Stimulated activated CD4-positive, alpha-beta T cell treated with anti-CD3 and anti-CD28 coated beads, Interleukin-1b, Interleukin-23, amount 100 ng/mL, for 24 hours (primary cell): ENCODE measurements around the gene P3R3URF.
"Not testable (repeated sequence)": the region's sequence is repeated elsewhere in the genome, so short reads cannot be mapped to it uniquely, and the experiment has no call there.

Experiments used
- DNase-seq, 4 experiments: peaks; one replicate each; pipeline ENCODE4 v3.0.0-alpha.2; 2020; ENCODE audit warnings: low read depth in 4 of 4, low spot score in 1 of 4

Gene P3R3URF

GRCh38 chr1:46176211-46176865 lies at the start of gene P3R3URF:
Gene P3R3URF, minus strand, starts transcription at chr1:46176488. Its CDS starts 17 bp downstream, at chr1:46176471.
- DNase-seq: no peak

GRCh38 chr1:46224966-46225365 lies 48.7 kb upstream of the P3R3URF start:
- no peak for DNase-seq

GRCh38 chr1:46223472-46223943 lies 47.2 kb upstream of the P3R3URF start:
- DNase-seq: peak in 2 of 4 experiments; percentile 25 to 42

- DNase-seq: not testable (repeated sequence)
These were observed 46.8 kb upstream of the P3R3URF start for GRCh38 chr1:46223055-46223454.

GRCh38 chr1:46221749-46222148 lies 45.5 kb upstream of the P3R3URF start:
- no peak for DNase-seq

- no peak for DNase-seq
These were observed 44.5 kb upstream of the P3R3URF start for GRCh38 chr1:46220808-46221207.

- no peak for DNase-seq
These were observed 43.5 kb upstream of the P3R3URF start for GRCh38 chr1:46219551-46220520.

GRCh38 chr1:46218443-46218842 lies 42.2 kb upstream of the P3R3URF start:
- DNase-seq: no peak

- no peak for DNase-seq
These were observed 39.2 kb upstream of the P3R3URF start for GRCh38 chr1:46215504-46215903.

- DNase-seq: no peak
These were observed 34.8 kb upstream of the P3R3URF start for GRCh38 chr1:46211051-46211450.

- no peak for DNase-seq
These were observed 34.3 kb upstream of the P3R3URF start for GRCh38 chr1:46210561-46210960.

GRCh38 chr1:46206399-46206798 lies 30.1 kb upstream of the P3R3URF start:
- DNase-seq: no peak

- DNase-seq: no peak
These were observed 29.5 kb upstream of the P3R3URF start for GRCh38 chr1:46205791-46206190.

GRCh38 chr1:46205141-46205540 lies 28.9 kb upstream of the P3R3URF start:
- DNase-seq: no peak

- DNase-seq: no peak
These were observed 28.1 kb upstream of the P3R3URF start for GRCh38 chr1:46204406-46204742.

- DNase-seq: no peak
These were observed 27.6 kb upstream of the P3R3URF start for GRCh38 chr1:46203738-46204405.

GRCh38 chr1:46199233-46199749 lies 23.0 kb upstream of the P3R3URF start:
- no peak for DNase-seq

GRCh38 chr1:46197964-46198811 lies 21.9 kb upstream of the P3R3URF start, which contains the start of gene POMGNT1:
Gene POMGNT1, minus strand, starts transcription at chr1:46198434. Its CDS starts 613 bp downstream, at chr1:46197821.
- peak; percentile 33 to 70 (median 60) for DNase-seq

- no peak for DNase-seq
These were observed 21.3 kb upstream of the P3R3URF start for GRCh38 chr1:46197560-46197963.

GRCh38 chr1:46196609-46197008 lies 20.3 kb upstream of the P3R3URF start:
- DNase-seq: no peak
